Smooth muscle cell (in vitro differentiated cells): ENCODE measurements around the gene TMIE. TPM values are rescaled to one million over a fixed set of nuclear protein-coding genes. Genes with fewer than 3 reads are reported as not detected.

Experiments
- DNase-seq: peaks from one replicate; lab custom pipeline; 2025; ENCODE audit not compliant: unreplicated experiment; lab: John Stamatoyannopoulos, UW
- H2AFZ ChIP-seq: fragments of 200-600 bp; sonication (generic); 2 replicates; pipeline ENCODE4 v1.6.0; 2016; ENCODE audit warnings: antibody characterized with exemption, low read depth, mild to moderate bottlenecking
- H3F3A ChIP-seq: fragments of 200-600 bp; sonication (generic); 2 replicates; pipeline ENCODE4 v1.6.0; 2017; ENCODE audit warnings: antibody characterized with exemption, low read depth
- H3K27ac ChIP-seq: fragments of 200-600 bp; sonication (generic); 2 replicates; pipeline ENCODE4 v1.5.1; 2016; ENCODE audit warnings: low read depth, mild to moderate bottlenecking
- H3K27me3 ChIP-seq: fragments of 200-600 bp; sonication (generic); 2 replicates; pipeline ENCODE4 v1.6.1; 2016; ENCODE audit warnings: low read depth, mild to moderate bottlenecking
- H3K36me3 ChIP-seq: fragments of 200-600 bp; sonication (generic); 2 replicates; pipeline ENCODE4 v1.5.1; 2016; ENCODE audit warnings: low read depth
- H3K4me1 ChIP-seq: fragments of 200-600 bp; sonication (generic); 2 replicates; pipeline ENCODE4 v1.5.1; 2016; ENCODE audit warnings: low read depth
- H3K4me2 ChIP-seq: fragments of 200-600 bp; sonication (generic); 2 replicates; pipeline ENCODE4 v1.6.0; 2016; ENCODE audit warnings: mild to moderate bottlenecking
- H3K4me3 ChIP-seq: fragments of 200-600 bp; sonication (generic); 2 replicates; pipeline ENCODE4 v1.5.1; 2016; ENCODE audit warnings: mild to moderate bottlenecking
- H3K79me2 ChIP-seq: fragments of 200-600 bp; sonication (generic); 2 replicates; pipeline ENCODE4 v1.6.0; 2016; ENCODE audit warnings: low read depth, mild to moderate bottlenecking
- H3K9ac ChIP-seq: fragments of 200-600 bp; sonication (generic); 2 replicates; pipeline ENCODE4 v1.6.0; 2016; ENCODE audit warnings: low read depth
- H3K9me3 ChIP-seq: fragments of 200-600 bp; sonication (generic); replicated peaks from 2 replicates; pipeline ENCODE4 v1.5.1; 2016; ENCODE audit warnings: low read depth
- H4K20me1 ChIP-seq: fragments of 200-600 bp; sonication (generic); 2 replicates; pipeline ENCODE4 v1.6.0; 2016; ENCODE audit warnings: low read depth
- CTCF ChIP-seq: fragments of 200-600 bp; sonication (generic); IDR thresholded peaks from 2 replicates; pipeline ENCODE4 v1.5.1; 2017; ENCODE audit warnings: borderline replicate concordance, mild to moderate bottlenecking, antibody characterized with exemption; ENCODE audit not compliant: insufficient read depth, poor library complexity, severe bottlenecking
- WGBS: methylation state at CpG from one replicate; pipeline ENCODE4 v1.1.7; 2016; ENCODE audit warnings: low lambda C conversion rate; 5-methylcytosine and 5-hydroxymethylcytosine counted together
- polyA plus RNA-seq: library from polyadenylated mRNA; unstranded; fragments of >200 nt; fragmentation: Nextera tagmentation; extraction: Ambion mirVana; gene quantifications from 2 replicates; pipeline ENCODE4 v1.2.1, GENCODE V29; 2016
- total RNA-seq: library from RNA; depleted of rRNA; stranded (reverse); fragments of >200 nt; gene quantifications from 2 replicates; pipeline ENCODE4 v1.2.3, GENCODE V29; 2014

The TMIE gene
- total and polyA plus RNA-seq, 2 experiments from 2014 or later = 0.67 to 1.1 TPM

- H3K27me3 ChIP-seq = no peaks in the 10 kb centered on the region
- H3K4me3 ChIP-seq = no peak overlapping the region
- no peak for TF ChIP-seq CTCF
- no peak overlapping the region for H3K9ac ChIP-seq
- no peak overlapping the region for H3K27ac ChIP-seq
- H3F3A ChIP-seq = no peaks in the 10 kb centered on the region
- WGBS = 94% methylated on average over 4 of the region's 4 CpGs
- no peaks in the 10 kb centered on the region for H4K20me1 ChIP-seq
- no peaks in the 10 kb centered on the region for H3K9me3 ChIP-seq
- H3K4me1 ChIP-seq = no peaks in the 10 kb centered on the region
- H3K4me2 ChIP-seq = no peak overlapping the region
- DNase-seq = no peak
- no peaks in the 10 kb centered on the region for H3K36me3 ChIP-seq
- H3K79me2 ChIP-seq = no peaks in the 10 kb centered on the region
- H2AFZ ChIP-seq = no peak overlapping the region
Observed at GRCh38 chr3:46670891-46671427, 30.2 kb upstream of the TMIE start.

- Histone ChIP-seq H3K9ac (no peak overlapping the region), H2AFZ (no peak overlapping the region), H4K20me1 (no peaks in the 10 kb centered on the region), H3K9me3 (no peaks in the 10 kb centered on the region), H3F3A (no peaks in the 10 kb centered on the region), H3K4me3 (no peak overlapping the region), H3K4me2 (no peak overlapping the region), H3K27me3 (no peaks in the 10 kb centered on the region), H3K79me2 (no peaks in the 10 kb centered on the region), H3K36me3 (no peaks in the 10 kb centered on the region), H3K4me1 (no peaks in the 10 kb centered on the region), H3K27ac (no peak overlapping the region)
- DNase-seq = no peak
- TF ChIP-seq CTCF = no peak
- WGBS = 92% methylated on average over 21 of the region's 25 CpGs
Observed at GRCh38 chr3:46671541-46672348, 29.4 kb upstream of the TMIE start.

GRCh38 chr3:46672349-46672695 is 28.9 kb upstream of the TMIE start:
- Histone ChIP-seq H3K36me3 (no peaks in the 10 kb centered on the region), H3K4me2 (no peak overlapping the region), H4K20me1 (no peaks in the 10 kb centered on the region), H3K9me3 (no peaks in the 10 kb centered on the region), H2AFZ (no peak overlapping the region), H3F3A (no peaks in the 10 kb centered on the region), H3K4me1 (no peaks in the 10 kb centered on the region), H3K79me2 (no peaks in the 10 kb centered on the region), H3K27ac (no peak overlapping the region), H3K9ac (no peak overlapping the region), H3K4me3 (no peak overlapping the region), H3K27me3 (no peaks in the 10 kb centered on the region)
- WGBS = 95% methylated on average over 6 of the region's 6 CpGs
- DNase-seq = no peak
- no peak for TF ChIP-seq CTCF
